ENCODE measurements around the gene COBLL1. TPM values are rescaled to one million over a fixed set of nuclear protein-coding genes. Genes with fewer than 3 reads are reported as not detected.
A peak's percentile ranks its signal among the peaks of the same experiment; 100 is the strongest.

Gene COBLL1
- total RNA-seq = under 1 TPM; 0.04 to 0.18 TPM

- ATAC-seq (peak; percentile 57 to 76), DNase-seq (ENCODE audit: low spot score in 2 of 2) (peak in 1 of 2 donors; percentile 22)
- no peak within 1 kb of the TSS for H3K27ac Mint-ChIP-seq
- peaks cover 0 to 6% of the 10 kb centered on the region in 2 donors for H3K36me3 Mint-ChIP-seq
- H3K9me3 Mint-ChIP-seq = no peaks in the 10 kb centered on the region
Observed at GRCh38 chr2:164841719-164842623, at the start of gene COBLL1. TSS of gene COBLL1 (minus strand) at chr2:164841823. CDS start at chr2:164841196, 627 bp downstream.

- DNase-seq (ENCODE audit: low spot score in 2 of 2) = no peak
- no peak for ATAC-seq
- Mint-ChIP-seq H3K36me3 (no peaks in the 10 kb centered on the region), H3K9me3 (peaks cover 0 to 14% of the 10 kb centered on the region in 2 donors), H3K27ac (no peak overlapping the region)
Observed at GRCh38 chr2:164890544-164890943, 48.9 kb upstream of the COBLL1 start.

GRCh38 chr2:164888592-164888991, 47.0 kb upstream of the COBLL1 start:
- H3K9me3 Mint-ChIP-seq = peaks cover 0 to 5% of the 10 kb centered on the region in 2 donors
- DNase-seq (ENCODE audit: low spot score in 2 of 2) (no peak), ATAC-seq (no peak)
- H3K27ac Mint-ChIP-seq = no peak overlapping the region
- H3K36me3 Mint-ChIP-seq = no peaks in the 10 kb centered on the region

- Mint-ChIP-seq H3K36me3 (no peaks in the 10 kb centered on the region), H3K9me3 (no peaks in the 10 kb centered on the region), H3K27ac (no peak overlapping the region)
- ATAC-seq (no peak), DNase-seq (ENCODE audit: low spot score in 2 of 2) (no peak)
Observed at GRCh38 chr2:164887434-164888144, 46.0 kb upstream of the COBLL1 start.

- no peak overlapping the region for H3K27ac Mint-ChIP-seq
- DNase-seq (ENCODE audit: low spot score in 2 of 2) (no peak), ATAC-seq (no peak)
- no peaks in the 10 kb centered on the region for H3K36me3 Mint-ChIP-seq
- no peaks in the 10 kb centered on the region for H3K9me3 Mint-ChIP-seq
Observed at GRCh38 chr2:164882276-164882675, 40.7 kb upstream of the COBLL1 start.

- Mint-ChIP-seq H3K9me3 (no peaks in the 10 kb centered on the region), H3K27ac (no peak overlapping the region), H3K36me3 (no peaks in the 10 kb centered on the region)
- DNase-seq (ENCODE audit: low spot score in 2 of 2) (no peak), ATAC-seq (no peak)
Observed at GRCh38 chr2:164881524-164881923, 39.9 kb upstream of the COBLL1 start.

GRCh38 chr2:164879901-164880535, 38.4 kb upstream of the COBLL1 start:
- Mint-ChIP-seq H3K9me3 (no peaks in the 10 kb centered on the region), H3K36me3 (no peaks in the 10 kb centered on the region), H3K27ac (no peak overlapping the region)
- ATAC-seq (no peak), DNase-seq (ENCODE audit: low spot score in 2 of 2) (no peak)

- no peak overlapping the region for H3K27ac Mint-ChIP-seq
- ATAC-seq (no peak), DNase-seq (ENCODE audit: low spot score in 2 of 2) (no peak)
- peaks cover 0 to 5% of the 10 kb centered on the region in 2 donors for H3K9me3 Mint-ChIP-seq
- no peaks in the 10 kb centered on the region for H3K36me3 Mint-ChIP-seq
Observed at GRCh38 chr2:164877927-164878326, 36.3 kb upstream of the COBLL1 start.

GRCh38 chr2:164877169-164877568, 35.5 kb upstream of the COBLL1 start:
- Mint-ChIP-seq H3K36me3 (no peaks in the 10 kb centered on the region), H3K27ac (no peak overlapping the region), H3K9me3 (peaks cover 0 to 5% of the 10 kb centered on the region in 2 donors)
- no peak for DNase-seq (ENCODE audit: low spot score in 2 of 2)
- no peak for ATAC-seq

GRCh38 chr2:164875334-164876205, 33.9 kb upstream of the COBLL1 start:
- no peak overlapping the region for H3K27ac Mint-ChIP-seq
- ATAC-seq (no peak), DNase-seq (ENCODE audit: low spot score in 2 of 2) (no peak)
- H3K36me3 Mint-ChIP-seq = no peaks in the 10 kb centered on the region
- peaks cover 0 to 5% of the 10 kb centered on the region in 2 donors for H3K9me3 Mint-ChIP-seq

GRCh38 chr2:164873210-164873908, 31.7 kb upstream of the COBLL1 start:
- DNase-seq (ENCODE audit: low spot score in 2 of 2) = no peak
- ATAC-seq = no peak
- H3K27ac Mint-ChIP-seq = no peak overlapping the region
- peaks cover 0 to 5% of the 10 kb centered on the region in 2 donors for H3K9me3 Mint-ChIP-seq
- H3K36me3 Mint-ChIP-seq = no peaks in the 10 kb centered on the region

GRCh38 chr2:164871404-164871803, 29.8 kb upstream of the COBLL1 start:
- Mint-ChIP-seq H3K9me3 (peaks cover 0 to 5% of the 10 kb centered on the region in 2 donors), H3K36me3 (no peaks in the 10 kb centered on the region), H3K27ac (no peak overlapping the region)
- DNase-seq (ENCODE audit: low spot score in 2 of 2) (no peak), ATAC-seq (no peak)

- no peak overlapping the region for H3K27ac Mint-ChIP-seq
Observed at GRCh38 chr2:164869420-164869772, 27.8 kb upstream of the COBLL1 start.

GRCh38 chr2:164868563-164869419, 27.2 kb upstream of the COBLL1 start:
- DNase-seq (ENCODE audit: low spot score in 2 of 2) (no peak), ATAC-seq (no peak)
- Mint-ChIP-seq H3K36me3 (no peaks in the 10 kb centered on the region), H3K27ac (no peak overlapping the region), H3K9me3 (peaks cover 0 to 3% of the 10 kb centered on the region in 2 donors)

More at GRCh38 chr2:164869420-164869772, 27.8 kb upstream of the COBLL1 start:
- Mint-ChIP-seq H3K36me3 (no peaks in the 10 kb centered on the region), H3K9me3 (peaks cover 0 to 5% of the 10 kb centered on the region in 2 donors)
- DNase-seq (ENCODE audit: low spot score in 2 of 2) = no peak
- ATAC-seq = no peak
